IPS-15b (cell line): ENCODE results near the gene TOM1L2.

Experiments
- H3K27me3 ChIP-seq: one replicate; pipeline ENCODE4 v1.6.1; 2013; ENCODE audit warnings: low read length; ENCODE audit not compliant: control insufficient read depth, insufficient read depth
- H3K36me3 ChIP-seq: one replicate; pipeline ENCODE4 v1.6.1; 2013; ENCODE audit warnings: low read length; ENCODE audit not compliant: control insufficient read depth, insufficient read depth
- H3K4me1 ChIP-seq: one replicate; pipeline ENCODE4 v1.6.1; 2013; ENCODE audit warnings: mild to moderate bottlenecking, low read length; ENCODE audit not compliant: control insufficient read depth, insufficient read depth
- H3K4me3 ChIP-seq: one replicate; pipeline ENCODE4 v1.5.1; 2013; ENCODE audit warnings: low read depth, low read length
- H3K9ac ChIP-seq: one replicate; pipeline ENCODE4 v1.6.1; 2013; ENCODE audit warnings: low read depth, mild to moderate bottlenecking, low read length
- H3K9me3 ChIP-seq: one replicate; pipeline ENCODE4 v1.6.1; 2013; ENCODE audit warnings: mild to moderate bottlenecking, low read length; ENCODE audit not compliant: control insufficient read depth, insufficient read depth

The TOM1L2 gene

DNA sequence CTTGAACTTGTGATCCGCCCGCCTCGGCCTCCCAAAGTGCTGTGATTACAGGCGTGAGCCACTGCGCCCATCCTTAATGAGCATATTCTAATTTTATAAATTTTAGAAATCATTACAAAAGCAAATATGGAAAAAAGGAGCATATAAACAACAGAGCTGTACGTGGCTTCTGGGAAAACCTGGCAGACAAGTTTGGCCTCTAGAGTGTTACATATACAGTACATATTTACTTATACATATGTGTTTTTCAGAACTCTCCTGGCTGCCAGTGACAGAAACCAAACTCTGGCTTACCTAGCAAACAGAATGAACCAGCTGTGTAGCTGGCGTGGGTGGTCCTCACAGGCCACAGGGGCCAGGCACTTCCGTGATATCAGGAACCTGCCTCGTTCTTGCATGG, 10.6 kb upstream of the TOM1L2 start:
- Histone ChIP-seq H3K4me3 (no peak overlapping the region), H3K4me1 (no peaks in the 10 kb centered on the region), H3K9me3 (no peaks in the 10 kb centered on the region), H3K27me3 (no peaks in the 10 kb centered on the region), H3K9ac (no peak overlapping the region), H3K36me3 (no peaks in the 10 kb centered on the region)

GRCh38 chr17:17981330-17981729, 9.1 kb upstream of the TOM1L2 start:
- Histone ChIP-seq H3K36me3 (no peaks in the 10 kb centered on the region), H3K4me1 (no peaks in the 10 kb centered on the region), H3K9ac (no peak overlapping the region), H3K4me3 (no peak overlapping the region), H3K9me3 (no peaks in the 10 kb centered on the region), H3K27me3 (no peaks in the 10 kb centered on the region)

GRCh38 chr17:17979778-17980177, 7.6 kb upstream of the TOM1L2 start:
- Histone ChIP-seq H3K4me1 (no peaks in the 10 kb centered on the region), H3K9me3 (no peaks in the 10 kb centered on the region), H3K36me3 (no peaks in the 10 kb centered on the region), H3K9ac (no peak overlapping the region), H3K27me3 (no peaks in the 10 kb centered on the region), H3K4me3 (no peak overlapping the region)

DNA sequence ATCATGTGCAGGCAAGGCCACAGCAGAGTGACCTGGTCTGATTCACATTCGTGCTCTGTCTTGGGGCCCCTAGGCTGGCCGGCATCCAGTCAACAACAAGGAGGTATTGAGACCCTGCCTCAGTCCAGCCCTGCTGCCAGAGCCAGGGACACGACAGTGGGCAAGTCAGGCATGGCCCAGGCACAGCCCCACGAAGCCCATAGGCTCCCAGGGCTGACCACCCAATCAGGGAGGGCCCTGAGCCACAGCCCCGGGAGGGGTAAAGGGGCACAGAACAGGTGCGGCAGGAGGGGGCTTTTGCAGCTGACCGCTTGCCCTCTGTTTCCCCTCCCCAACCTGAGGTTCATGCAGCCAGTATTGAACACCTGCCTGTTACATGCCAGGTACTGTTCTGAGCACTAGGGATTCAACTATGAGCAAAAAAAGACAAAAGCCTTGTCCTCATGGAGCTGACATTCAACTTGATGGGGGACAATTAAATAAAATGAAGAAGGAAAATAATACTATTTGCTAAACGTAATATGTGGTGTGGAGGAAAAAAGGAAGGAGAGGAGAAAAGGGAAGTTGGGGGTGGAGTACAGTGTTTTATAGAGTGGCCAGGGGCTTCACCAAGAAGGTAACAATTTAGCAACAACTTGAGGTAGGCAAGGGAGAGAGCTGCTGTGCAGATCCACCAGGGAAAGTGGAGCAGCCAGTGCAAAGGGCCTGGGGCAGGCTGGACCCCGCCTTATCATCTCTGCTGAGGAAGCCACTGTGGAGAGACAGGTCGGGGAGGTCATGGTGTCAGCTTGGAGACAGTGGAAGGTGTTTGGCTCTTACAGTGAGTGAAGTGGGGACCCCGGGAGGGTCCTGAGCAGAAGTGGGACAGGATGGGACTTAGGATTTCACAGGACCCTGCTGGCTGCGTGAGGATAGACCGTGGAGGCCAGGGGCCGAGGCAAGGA, 6.6 kb upstream of the TOM1L2 start:
- Histone ChIP-seq H3K9ac (no peak overlapping the region), H3K27me3 (no peaks in the 10 kb centered on the region), H3K36me3 (no peaks in the 10 kb centered on the region), H3K9me3 (no peaks in the 10 kb centered on the region), H3K4me1 (no peaks in the 10 kb centered on the region), H3K4me3 (no peak overlapping the region)

GRCh38 chr17:17976931-17977570, 4.9 kb upstream of the TOM1L2 start:
- no peak overlapping the region for H3K4me3 ChIP-seq
- H3K9me3 ChIP-seq = no peaks in the 10 kb centered on the region
- no peaks in the 10 kb centered on the region for H3K36me3 ChIP-seq
- no peaks in the 10 kb centered on the region for H3K27me3 ChIP-seq
- no peak overlapping the region for H3K9ac ChIP-seq
- H3K4me1 ChIP-seq = no peaks in the 10 kb centered on the region

GRCh38 chr17:17975436-17975835, 3.2 kb upstream of the TOM1L2 start:
- Histone ChIP-seq H3K9me3 (no peaks in the 10 kb centered on the region), H3K9ac (no peak overlapping the region), H3K36me3 (no peaks in the 10 kb centered on the region), H3K4me3 (no peak overlapping the region), H3K4me1 (peaks cover 2% of the 10 kb centered on the region), H3K27me3 (no peaks in the 10 kb centered on the region)

GRCh38 chr17:17972952-17973254, 703 bp upstream of the TOM1L2 start:
- H3K36me3 ChIP-seq = no peaks in the 10 kb centered on the region
- peaks cover 2% of the 10 kb centered on the region for H3K4me1 ChIP-seq
- H3K9me3 ChIP-seq = no peaks in the 10 kb centered on the region
- H3K4me3 ChIP-seq = peak overlapping the region; percentile 84
- no peaks in the 10 kb centered on the region for H3K27me3 ChIP-seq
- H3K9ac ChIP-seq = no peak overlapping the region

- H3K4me1 ChIP-seq = peaks cover 2% of the 10 kb centered on the region
- H3K36me3 ChIP-seq = no peaks in the 10 kb centered on the region
- H3K27me3 ChIP-seq = no peaks in the 10 kb centered on the region
- H3K9me3 ChIP-seq = no peaks in the 10 kb centered on the region
- H3K9ac ChIP-seq = no peak overlapping the region
- H3K4me3 ChIP-seq = peak overlapping the region; percentile 64
These were observed 622 bp downstream of the TOM1L2 start for GRCh38 chr17:17971431-17972125.

- no peaks in the 10 kb centered on the region for H3K9me3 ChIP-seq
- H3K4me1 ChIP-seq = peaks cover 2% of the 10 kb centered on the region
- H3K27me3 ChIP-seq = no peaks in the 10 kb centered on the region
- H3K9ac ChIP-seq = no peak overlapping the region
- no peak overlapping the region for H3K4me3 ChIP-seq
- no peaks in the 10 kb centered on the region for H3K36me3 ChIP-seq
These were observed 1.3 kb downstream of the TOM1L2 start for GRCh38 chr17:17970699-17971430.

DNA sequence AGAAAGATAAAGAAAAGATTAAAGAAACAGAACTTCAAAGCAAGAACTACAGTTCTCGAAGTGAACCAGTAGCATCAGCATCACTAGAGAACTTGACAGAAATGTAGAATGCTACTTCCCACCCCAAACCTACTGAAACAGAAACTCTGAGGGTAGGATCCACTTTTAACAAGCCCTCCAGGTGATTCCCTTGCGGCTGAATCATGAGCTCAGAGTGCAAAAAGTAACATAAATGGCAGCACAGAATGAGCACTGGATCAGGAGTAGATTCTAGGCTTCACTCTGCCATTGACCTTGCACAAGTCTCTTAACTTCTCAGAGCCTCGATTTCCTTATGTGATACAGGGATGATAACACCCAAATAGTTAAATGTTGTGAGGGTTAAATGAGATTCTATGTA, 5.8 kb downstream of the TOM1L2 start:
- H3K4me3 ChIP-seq = no peak overlapping the region
- H3K27me3 ChIP-seq = no peaks in the 10 kb centered on the region
- no peaks in the 10 kb centered on the region for H3K4me1 ChIP-seq
- no peaks in the 10 kb centered on the region for H3K36me3 ChIP-seq
- no peaks in the 10 kb centered on the region for H3K9me3 ChIP-seq
- no peak overlapping the region for H3K9ac ChIP-seq

GRCh38 chr17:17965152-17965721, 7.0 kb downstream of the TOM1L2 start:
- Histone ChIP-seq H3K4me3 (no peak overlapping the region), H3K36me3 (no peaks in the 10 kb centered on the region), H3K4me1 (no peaks in the 10 kb centered on the region), H3K27me3 (no peaks in the 10 kb centered on the region), H3K9ac (no peak overlapping the region), H3K9me3 (no peaks in the 10 kb centered on the region)
